Cerebellar nuclear complex (tissue), 1 donor: ENCODE measurements around the gene IQCE.
"Not testable (repeated sequence)": the region's sequence is repeated elsewhere in the genome, so short reads cannot be mapped to it uniquely, and the experiment has no call there.

ENCODE experiments used
- DNase-seq, 2 experiments: peaks; one replicate each; lab custom pipeline; 2025; lab: John Stamatoyannopoulos, UW

The IQCE gene

GRCh38 chr7:2603044-2603965 is 44.5 kb downstream of the IQCE start:
- no peak for DNase-seq

DNA sequence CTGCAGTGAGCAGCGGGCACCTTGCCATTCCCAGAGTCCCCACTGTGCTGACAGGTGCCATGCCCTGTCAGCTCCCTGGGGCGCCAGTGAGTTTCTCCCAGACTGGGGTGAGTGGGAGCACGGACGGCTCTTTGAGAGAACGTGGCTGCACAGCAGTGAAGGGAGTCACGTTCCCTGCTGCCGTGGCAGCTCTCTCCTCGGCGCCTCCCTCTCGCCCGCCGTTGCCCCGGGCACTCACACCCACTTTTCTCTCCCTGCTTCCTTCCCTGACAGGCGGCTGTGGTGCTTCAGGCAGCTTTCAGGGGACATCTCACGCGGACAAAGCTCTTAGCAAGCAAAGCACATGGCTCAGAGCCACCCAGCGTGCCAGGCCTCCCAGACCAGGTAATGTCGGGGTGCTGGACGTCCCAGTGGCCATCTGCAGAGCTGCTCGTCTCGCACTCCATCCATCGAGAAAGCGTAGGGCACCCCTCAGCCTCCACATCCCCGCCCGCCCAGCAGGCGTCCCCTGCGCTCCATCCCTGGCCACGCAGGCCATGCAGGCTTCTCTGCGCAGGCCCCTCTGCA is 45.9 kb downstream of the IQCE start:
- DNase-seq = no peak

- no peak for DNase-seq
Measured at GRCh38 chr7:2605608-2606538, 47.1 kb downstream of the IQCE start.

DNA sequence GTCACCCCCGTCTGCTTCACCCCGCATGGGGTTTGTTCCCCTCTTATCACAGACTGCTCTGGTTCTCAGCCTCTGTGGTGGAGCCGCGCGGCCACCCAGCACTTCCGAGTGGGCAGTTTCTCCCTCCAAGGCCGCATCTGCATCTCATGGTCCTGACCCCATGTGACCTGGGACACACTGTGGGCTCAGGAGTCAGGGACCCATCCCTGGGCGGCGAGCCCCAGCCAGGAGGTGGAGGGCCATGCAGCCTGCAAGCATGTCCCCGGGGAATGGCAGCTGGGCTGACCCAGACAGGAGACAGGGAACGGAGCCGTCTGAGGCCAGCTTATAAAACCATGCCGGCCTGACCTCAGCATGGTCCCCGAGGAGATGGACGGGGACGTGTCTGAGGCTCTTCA is 47.8 kb downstream of the IQCE start:
- no peak for DNase-seq

- DNase-seq = peak; percentile 5 to 65
Measured at GRCh38 chr7:2607122-2607922, 48.5 kb downstream of the IQCE start.

DNA sequence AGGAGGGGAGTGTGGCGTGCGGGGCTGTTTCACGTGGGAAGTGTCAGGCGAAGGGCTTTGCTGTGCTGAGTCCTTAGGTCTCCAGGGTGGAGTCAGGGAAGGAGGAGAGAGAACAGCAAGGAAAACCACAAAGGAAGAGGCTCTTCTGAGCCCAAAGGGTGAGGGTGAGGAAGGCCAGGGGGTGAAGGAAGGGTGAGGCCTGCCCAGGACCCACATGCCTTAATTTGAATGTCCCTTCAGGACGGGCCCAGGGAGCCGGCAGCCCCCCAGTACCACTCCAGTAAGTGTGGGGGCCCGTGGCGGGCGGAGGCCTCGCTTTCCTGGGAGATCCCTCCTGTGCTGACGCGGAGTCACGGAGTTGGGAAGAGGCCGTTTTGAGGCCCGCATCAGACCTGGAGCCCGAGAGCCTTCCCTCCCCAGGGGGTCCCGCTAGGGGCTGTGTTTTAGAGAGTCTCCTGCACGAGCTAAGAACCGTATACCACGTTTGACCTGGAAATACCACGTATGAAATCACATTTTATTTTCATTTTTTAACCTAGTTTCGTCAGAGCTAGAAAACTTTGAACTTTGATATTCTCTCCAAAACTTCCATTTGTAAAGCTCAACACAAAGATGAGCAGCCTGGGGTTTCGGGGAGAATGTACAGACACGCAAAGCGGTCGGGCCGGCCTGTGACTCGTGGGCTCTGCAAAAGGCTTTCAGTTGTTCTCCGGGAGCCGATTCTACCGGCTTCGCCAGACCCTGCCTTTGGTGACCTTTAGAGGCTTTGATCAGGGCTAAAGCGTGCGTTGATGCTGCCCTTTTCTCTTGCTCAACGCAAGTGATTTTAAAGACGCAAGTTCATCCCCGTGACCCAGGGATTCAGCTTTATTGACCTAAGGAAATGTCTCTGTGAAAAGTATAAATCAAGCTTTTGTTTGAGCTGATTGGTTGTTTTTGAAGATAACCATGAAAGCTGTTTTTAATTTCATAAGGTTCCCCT is 49.4 kb downstream of the IQCE start:
- DNase-seq = no peak

- no peak for DNase-seq
Measured at GRCh38 chr7:2608921-2609411, 50.2 kb downstream of the IQCE start.

GRCh38 chr7:2609646-2610045 is 50.9 kb downstream of the IQCE start:
- DNase-seq = not testable (repeated sequence)

- no peak for DNase-seq
Measured at GRCh38 chr7:2610466-2610865, 51.7 kb downstream of the IQCE start.

GRCh38 chr7:2610898-2611297 is 52.1 kb downstream of the IQCE start:
- no peak for DNase-seq

GRCh38 chr7:2611401-2611800 is 52.6 kb downstream of the IQCE start:
- DNase-seq = no peak

- no peak for DNase-seq
Measured at GRCh38 chr7:2611922-2612321, 53.1 kb downstream of the IQCE start.

DNA sequence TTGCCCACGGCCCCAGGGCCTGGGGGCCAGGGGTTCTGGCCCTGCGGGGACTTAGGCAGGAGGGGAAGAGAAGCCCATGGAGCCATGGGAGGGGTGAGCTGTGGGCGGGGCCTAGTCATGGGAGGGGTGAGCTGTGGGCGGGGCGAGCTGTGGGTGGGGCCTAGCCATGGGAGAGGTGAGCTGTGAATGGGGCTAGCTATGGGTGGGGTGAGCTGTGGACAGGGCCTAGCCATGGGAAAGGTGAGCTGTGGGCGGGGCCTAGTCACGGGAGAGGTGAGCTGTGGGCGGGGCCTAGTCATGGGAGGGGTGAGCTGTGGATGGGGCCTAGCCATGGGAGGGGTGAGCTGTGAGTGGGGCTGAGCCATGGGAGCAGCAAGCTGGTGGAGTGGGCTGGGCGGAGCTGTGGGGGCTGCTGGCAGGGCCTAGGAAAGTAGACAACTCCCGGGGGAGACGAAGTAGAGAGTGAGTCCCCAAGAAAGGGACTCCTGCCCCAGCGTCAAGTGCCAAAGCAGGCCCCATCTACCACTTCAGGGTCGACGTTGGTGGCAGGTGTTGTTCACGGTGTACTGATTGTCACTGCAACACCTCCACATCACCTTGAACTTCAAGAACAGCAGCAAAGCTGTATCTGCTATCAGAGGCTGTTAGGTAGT is 53.8 kb downstream of the IQCE start:
- DNase-seq = no peak

- no peak for DNase-seq
Measured at GRCh38 chr7:2613098-2613930, 54.5 kb downstream of the IQCE start.

GRCh38 chr7:2613931-2614600 is 55.3 kb downstream of the IQCE start:
- no peak for DNase-seq

GRCh38 chr7:2614631-2615330 is 56.0 kb downstream of the IQCE start:
- no peak for DNase-seq
